GM21576 (cell line): ENCODE results near the gene HMX1.
A peak's percentile ranks its signal among the peaks of the same experiment; 100 is the strongest.

Experiments used
- ATAC-seq: cut with Tn5 transposase; IDR thresholded peaks from one replicate; pipeline ENCODE4 v1.9.1; 2021; ENCODE audit warnings: mild to moderate bottlenecking, moderate library complexity; ENCODE audit not compliant: unreplicated experiment

Gene HMX1

DNA sequence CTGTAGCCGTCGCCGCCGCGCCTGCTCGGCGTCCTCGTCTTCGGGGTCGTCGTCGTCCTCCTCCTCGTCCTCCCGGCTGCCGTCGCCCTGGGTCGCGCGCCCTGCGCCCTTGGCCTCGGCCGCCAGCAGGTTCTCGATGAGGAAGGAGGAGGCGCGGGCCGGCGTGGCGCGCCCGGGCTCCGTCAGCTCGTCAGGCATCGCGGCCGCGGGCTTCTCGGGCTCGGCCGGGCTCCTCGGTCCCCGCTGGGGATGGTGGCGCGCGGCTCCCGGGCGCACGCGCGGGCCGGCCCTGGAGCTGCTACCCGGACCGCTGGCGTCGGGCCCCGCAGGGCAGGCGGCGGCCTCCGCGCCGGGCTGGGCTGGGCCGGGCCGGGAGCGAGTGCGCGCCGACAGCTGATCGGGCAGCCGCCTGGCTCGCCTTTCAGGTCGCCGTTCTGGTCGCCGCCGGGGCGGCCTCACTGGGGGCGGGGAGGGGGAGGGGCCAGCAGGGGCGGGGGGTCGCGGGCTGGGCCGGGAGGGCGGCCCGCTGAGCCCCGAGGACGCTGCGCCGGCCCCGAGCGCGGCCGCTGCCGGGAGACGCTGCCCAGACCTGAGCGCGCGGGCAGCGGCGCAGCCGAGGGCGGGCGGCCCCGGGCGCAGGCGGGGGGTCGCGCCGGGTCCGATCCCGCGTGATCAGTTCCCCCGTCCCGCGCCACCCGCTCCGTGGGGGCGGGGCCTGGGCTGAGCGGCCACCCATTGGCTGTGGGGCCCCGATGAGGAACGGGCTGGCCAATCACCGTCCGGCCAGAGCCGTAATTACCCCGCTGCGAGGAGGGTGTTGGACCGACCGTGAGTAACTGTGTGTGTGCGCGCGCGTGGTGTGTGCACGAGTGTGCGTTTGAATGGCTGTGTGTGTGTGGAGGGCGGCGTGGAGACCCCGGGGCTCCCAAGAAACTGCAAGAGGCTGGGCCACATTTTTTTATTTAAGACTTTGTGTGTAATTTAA lies at the start of gene HMX1:
Gene HMX1, minus strand, starts transcription at position 423 of the 985 bp plus-strand sequence. Its CDS starts 225 bp downstream, at position 198.
- ATAC-seq, result no peak

DNA sequence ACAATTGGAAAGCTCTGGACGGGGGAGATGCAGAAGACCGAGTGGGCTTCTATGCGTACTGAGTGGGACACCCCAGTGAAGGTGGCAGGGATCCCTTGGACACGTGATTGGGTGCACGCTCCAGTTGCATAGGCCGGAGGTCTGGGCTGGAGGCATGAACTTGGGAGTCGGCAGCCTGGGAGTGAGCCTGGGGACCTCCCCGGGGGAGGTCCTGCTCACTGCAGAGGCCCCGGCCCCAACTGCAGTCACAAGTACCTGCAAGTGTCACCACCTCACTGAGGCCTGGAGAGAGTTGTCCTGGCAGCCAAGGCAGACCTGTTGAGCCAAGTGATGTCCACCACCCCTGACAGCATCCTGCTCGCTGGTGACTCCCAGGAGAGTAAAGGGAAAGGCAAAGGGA lies 49.3 kb upstream of the HMX1 start:
- ATAC-seq, result no peak

DNA sequence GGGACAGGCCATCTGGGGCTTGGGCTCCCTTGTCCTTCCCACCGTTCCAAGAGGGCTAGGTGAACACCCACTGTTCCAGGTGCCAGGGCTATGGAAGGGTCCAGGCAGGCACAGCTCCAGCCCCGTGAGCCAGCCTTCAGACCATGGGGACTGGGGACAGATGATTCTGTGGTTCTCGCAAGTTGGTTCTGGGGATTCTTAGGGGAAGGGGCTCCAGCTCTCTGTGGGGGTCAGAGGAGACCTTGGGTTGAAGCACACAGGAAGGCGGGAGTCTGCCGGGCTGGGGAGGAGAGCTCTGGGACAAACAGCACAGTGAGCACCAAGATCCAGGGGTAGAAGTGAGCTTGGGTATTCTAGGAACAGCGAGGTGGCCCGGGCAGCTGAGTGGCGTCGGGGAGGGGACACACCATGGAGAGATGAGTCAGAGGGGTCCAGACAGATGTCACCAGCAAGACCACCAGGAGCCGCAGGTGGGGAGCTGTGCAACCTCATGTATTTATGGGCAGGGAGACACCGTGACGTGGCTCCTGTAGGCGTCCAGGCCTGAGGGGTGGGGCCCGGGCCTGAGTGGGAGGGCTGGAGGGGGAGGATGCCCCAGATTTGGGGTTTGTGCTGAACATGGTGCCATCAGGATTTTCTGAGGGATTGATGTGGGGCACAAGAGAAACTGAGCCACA lies 48.8 kb upstream of the HMX1 start:
- ATAC-seq, result no peak

DNA sequence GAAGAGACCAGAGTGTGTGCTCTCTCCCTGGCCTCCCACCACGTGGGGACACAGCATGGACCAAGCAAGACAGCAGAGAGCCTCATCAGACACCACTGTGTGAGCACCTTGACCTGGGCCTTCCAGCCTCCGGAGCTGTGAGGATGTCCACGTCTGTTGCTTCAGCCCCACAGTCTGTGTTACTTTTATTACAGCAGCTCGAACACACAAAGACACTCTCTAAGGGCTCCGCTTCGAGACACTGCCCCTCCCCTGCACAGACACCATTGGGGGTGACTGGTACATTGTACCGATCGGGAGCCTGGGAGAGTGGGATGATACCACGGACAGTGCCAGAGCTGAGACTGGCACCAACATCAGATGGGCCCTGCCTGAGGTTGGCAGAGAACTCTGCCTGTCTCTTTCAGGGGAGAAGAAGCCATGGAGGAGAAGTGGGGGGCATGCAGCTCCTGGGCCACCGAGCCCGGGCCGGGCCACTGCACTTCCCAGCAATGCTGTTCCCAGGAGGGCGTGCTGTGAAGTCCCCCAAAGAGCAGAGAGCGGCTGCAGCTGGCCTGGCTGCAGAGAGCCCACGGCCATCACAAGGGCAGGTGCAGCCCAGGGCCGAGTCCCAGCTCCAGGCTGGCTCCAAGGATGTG lies 48.1 kb upstream of the HMX1 start:
- ATAC-seq, result no peak

DNA sequence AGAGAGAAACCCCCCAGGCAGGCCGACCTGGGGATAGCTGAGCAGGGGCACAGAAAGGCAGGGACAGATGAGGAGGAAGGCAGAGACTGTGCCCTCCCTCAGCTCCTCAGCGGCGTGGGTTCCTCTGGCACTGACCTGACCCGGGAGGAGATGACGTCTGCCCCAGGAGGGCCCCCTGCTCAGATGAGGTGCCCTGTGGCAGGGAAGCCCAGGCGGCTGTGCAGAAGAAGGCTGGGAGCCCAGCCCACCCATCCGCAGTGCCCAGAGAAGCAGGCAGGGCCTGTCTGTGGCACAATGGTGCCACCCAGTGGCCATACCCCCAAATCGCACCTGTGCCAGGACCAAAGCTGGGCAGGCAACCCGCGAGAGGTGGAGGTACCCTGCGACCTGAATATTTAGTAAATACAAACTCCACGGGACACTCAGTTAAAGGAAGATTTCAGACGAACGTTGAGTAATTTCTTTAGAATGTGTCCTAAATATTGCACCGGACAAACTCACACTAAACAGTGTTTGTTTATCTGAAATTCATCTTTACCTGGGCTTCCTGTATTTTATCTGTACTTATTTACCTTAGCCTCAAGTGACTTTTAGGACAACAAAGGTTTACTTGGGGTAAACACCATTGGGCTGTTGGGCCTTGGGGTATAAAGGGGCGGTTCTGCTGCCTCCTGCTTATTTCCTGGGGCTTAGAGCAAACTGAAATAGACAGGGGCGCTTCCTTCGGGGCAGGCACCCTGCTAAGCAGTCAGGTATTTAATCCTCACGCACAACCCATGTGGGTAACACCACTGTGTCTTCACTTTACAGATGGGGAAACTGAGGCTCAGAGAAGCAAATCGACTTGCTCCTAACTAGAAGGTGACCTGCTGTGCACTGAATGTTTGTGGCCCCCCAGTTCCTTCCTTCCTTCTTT lies 46.5 kb upstream of the HMX1 start:
- peak; percentile 88 for ATAC-seq

DNA sequence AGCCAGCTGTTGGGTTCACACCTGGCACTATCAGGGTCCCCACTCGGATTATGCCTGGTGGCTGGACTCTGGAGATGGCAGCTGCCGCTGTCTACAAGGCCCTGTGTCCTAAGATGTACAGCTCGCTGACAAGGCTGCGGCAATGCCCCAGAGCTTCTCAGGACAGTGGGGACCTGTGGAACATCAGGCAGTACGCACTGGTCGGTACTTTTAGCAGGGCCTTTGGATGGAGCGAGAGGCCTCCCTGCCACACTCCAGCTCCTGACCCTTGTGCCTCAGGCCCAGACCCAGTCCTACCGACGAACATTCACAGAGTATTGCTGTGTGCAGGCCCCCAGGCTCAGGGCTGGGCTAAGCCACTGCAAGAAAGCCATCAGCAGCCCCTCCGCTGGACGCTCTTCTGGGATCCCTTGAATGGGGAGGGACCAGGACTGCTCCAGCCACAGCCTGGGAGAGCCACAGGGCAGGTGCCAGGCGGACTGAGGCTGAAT lies 45.7 kb upstream of the HMX1 start:
- no peak for ATAC-seq

DNA sequence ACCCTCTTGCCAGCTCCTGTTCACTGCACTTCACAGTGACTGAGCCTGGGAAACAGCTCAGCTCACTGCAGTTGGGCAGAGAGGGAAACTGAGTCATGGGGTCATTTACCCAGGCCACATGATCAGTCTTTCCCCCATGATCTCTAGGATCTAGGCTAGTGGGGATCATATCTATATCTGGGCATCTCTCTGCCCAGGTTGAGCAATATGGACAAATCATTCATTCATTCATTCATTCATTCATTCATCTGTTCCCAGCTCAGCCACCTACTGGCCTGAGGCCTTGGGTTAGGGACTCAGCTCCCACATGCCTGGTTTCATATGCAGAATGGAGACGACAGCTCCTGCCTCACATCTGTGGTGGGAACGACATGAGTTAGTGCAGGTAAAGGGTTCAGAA lies 45.3 kb upstream of the HMX1 start:
- no peak for ATAC-seq

DNA sequence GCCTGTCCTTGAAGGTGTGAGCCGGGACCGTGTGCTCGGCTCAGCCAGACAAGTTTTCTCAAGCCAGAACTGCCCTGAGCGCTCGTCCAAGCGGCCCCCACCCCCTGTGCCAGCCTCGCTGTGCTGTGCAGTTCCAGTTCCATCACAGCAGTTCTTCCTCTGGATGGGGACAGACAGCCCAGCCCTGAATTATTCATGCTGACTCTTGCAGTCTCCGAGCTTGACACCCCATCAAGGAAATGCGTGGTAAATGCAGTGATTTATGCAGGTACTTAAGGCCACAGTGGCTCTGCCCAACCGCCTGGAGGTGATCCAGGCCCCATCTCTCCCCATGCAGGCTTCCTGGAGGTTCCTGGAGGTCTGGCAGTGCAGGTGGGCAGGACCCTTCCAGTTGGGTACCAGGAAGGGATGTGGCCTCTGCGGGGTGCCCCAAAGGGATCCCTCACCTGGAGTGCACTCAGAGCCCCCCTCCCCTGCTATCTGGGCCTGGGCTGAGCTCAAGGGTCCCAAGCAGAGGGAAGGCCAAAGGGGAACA lies 44.8 kb upstream of the HMX1 start:
- ATAC-seq, result no peak

DNA sequence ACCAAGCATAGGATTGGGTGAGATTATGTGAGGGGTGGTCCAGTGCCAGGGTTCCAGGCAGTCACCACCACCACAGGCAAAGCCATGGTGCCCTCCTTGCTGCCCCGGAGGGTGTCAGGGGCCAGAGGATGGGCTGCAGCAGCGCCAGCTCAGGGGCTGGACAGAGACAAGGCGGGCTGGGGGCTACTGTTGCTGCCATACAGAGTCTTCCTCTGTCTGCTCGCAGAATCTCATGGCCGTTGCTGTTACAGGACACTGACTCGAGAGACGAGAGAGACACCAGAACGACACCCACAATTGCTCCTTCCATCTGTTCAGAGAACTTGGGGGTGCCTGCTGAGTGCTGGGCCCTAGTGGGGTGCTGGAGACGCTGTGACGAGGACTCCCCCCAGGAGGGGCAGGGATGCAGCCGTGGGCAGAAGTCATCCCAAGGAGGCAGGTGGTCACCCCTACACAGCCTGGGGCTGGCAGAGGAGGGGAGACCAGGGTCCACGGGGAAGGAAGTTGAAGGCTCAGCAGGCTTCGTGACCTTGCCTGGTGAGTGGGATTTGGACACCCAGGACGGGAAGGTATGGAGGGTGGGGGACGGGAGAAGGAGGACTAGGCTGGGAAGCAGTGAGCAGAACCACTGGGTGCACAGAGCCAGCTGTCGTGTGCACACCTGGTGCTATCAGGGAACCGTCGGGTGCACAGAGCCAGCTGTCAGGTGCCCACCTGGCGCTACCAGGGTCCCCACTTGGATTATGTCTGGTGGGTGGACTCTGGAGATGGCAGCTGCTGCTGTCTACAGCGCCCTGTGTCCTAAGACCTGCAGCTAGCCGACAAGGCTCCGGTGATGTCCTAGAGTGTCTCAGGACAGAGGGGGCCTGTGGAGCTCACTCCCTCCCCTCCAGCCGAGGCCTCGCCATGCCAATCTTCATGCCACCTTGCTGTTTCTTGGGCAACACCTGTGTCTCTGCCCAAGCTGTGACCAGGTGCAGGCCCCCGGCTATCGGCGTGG lies 43.9 kb upstream of the HMX1 start:
- no peak for ATAC-seq

DNA sequence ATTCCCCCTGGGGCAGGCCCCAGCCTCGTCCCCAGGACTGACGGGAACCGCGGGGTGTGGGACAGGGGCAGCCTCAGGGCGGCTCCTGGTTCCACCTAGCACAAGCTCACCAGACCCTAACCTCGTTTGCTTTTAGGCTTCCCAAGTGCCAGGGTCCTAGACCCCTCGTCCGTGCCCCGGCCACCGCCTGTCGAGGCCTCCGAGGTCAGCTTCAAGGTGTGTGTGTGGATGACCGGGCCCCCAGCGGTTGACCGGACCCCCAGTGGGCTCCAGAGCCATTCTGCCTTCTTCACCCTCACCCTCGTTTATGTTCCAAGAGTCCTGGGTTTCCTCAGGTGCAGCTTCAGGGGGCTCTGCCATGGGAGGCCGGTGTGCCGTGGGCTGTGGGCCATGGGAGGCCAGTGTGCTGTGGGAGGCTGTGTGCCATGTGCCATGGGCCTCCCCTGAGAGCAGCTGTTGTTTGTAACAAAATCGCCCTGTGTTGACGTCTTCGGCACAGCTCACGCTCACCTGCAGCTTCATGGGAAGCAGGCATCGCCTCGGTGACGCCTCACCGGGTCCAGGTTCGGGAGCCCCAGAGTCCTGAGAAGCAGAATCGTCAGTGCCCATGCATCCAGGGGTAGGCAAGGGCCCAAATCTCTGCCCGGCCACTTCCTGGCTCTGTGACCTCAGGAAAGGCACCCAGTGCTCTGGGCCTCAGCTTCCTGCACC lies 43.0 kb upstream of the HMX1 start:
- ATAC-seq, result no peak

DNA sequence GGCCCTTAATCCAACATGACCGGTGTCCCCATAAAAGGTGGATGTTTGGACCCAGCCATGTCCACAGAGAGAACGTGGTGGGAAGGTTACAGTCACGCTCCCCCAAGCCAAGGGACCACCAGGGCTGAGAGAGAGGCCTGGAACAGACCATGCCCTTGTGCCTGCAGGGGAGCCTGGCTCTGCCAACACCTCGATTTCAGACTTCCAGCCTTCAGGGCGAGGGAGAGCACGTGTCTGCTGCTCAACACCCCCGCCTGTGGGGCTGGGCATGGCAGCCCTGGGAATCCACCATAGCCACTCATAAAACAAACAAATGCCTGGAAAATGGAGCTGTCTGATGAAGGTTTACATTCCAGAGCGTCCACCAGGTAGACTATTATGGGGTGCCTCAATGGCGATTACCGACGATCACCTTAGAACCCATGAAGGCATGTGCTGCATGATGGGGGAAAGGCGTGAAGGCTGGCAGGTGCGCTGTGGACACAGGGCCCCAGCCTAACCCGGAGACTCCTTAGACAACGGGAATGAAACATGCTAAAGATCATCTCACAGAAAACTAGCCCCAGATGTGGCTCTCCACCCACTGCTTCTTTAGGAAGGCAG lies 42.3 kb upstream of the HMX1 start:
- ATAC-seq, result no peak

DNA sequence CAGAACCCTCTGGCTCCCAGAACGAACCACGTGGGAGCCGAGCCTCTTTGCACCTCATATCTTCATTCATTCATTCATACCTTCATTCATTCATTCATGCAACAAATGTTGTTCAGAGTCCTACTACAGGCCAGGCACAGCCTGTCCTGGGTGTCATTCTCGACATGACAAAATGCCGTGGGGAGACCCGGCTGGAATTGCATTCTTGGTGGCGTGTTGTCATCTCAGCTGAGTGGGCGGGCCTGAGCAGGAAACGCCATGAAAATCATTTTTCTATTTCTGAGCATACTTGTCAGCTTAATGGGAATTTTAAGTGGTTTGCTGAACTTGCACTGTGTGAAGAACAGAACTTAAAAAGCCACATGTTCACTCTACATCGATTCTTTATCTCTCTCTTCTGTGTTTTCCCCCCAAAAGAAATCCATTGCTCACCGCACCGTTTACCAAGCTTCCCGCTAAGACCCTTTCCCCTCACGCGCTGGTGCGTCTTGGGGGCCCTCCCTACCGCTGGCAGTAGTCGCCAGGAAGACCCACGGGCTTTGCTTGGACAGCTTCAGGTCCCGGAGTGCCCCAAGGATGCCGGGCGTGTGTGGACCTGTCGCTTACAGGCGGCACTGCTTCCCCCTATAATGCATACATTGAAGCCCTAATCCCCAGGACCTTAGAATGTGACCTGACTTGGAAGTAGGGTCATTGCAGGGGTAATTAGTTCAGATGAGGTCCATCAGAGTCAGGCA lies 41.6 kb upstream of the HMX1 start:
- no peak for ATAC-seq

DNA sequence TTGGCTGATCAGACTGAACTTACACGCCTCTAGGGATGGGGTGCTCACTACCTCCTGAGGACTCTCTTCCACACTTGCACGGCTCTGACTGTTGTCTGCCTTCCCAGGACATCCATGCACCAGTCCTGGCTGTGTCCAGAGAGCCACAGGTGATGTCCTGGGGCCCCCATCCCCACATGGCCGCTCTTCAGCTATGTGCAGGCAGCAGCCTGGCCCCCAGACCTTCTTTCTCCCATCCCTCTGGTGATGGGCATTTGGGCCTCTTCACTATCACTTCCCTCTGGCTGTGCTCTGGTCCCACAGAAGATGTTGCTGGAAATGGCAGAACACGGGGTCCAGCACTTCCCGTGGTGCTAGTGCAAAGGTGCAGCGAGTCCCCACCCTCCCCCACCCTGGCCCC lies 40.9 kb upstream of the HMX1 start:
- no peak for ATAC-seq

DNA sequence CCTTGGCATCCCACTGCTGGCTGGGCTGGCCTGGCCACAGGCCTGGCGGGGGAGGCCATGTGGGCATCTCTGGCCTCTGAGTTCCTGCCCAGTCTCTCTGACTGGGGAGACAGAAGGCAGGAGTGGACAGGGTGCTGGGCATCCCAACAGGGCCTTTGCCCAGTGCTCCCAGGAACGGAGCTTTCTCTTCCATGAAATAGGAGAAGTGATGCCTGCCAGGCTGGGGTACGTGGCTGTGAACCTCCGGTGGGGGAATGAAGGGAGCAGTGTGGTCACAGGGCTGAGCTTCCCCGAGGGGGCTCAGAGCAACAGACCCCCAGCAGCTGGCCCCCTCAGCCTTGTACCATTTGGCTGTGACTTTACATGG lies 40.4 kb upstream of the HMX1 start:
- no peak for ATAC-seq

DNA sequence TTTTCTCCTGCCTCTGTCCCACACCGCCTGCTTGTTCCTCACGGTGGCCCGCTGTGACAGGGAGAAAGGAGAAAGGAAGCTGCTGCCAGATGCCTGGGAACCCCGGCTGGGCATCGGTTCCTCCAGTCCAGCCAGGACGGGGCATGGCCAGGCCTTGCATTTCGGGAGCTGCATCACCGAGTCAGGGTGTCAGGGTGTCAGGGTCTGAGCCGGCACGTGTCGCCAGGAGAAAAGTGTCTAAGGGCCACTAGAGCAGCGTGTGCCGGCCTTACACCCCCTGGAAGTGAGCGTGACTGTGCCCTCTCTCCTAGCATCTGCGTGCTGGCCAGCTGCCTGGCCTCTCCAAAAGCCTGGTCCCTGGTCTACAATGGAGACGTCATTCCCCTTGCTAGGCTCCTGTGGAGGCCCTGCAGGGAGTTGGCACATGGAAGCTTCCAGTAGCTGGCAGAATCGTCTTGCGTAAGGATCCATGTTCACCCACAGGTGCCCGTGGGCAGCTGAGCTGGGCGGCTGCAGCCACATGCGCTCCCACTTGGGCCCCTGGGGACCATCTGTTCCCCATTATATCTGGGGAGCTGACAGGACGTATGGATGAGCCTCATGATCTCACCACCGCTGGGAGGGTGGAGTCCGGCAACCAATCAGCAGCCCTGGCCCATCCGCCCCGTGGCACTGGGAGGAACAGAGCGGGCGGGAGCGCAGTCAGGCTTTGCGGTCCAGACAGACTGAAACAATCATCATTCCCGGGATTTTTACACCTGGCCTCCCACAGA lies 39.9 kb upstream of the HMX1 start:
- ATAC-seq, result no peak

DNA sequence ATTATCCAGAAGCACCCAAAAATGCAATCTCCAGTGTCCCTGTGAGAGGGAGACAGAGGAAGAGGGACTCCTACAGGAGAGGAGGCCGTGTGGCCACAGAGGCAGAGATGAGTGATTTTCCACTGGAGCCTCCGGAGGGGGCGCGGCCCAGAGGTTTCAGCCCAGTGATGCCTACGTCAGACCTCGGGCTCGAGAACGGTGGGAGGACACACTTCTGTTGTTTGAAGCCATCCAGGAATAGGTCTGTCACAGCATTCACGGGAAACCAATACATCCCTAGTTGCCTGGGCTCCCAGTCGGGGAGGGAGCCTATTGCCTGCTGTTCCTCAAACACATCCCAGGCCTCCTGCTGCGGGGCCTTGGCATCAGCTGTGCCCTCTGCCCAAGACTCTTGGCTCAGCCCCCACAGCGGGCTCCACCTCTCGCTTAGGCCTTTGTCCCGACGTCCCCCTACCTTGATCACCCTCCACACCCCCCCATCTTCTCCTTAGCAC lies 39.2 kb upstream of the HMX1 start:
- no peak for ATAC-seq
